Fibroblast of mammary gland (primary cell): Measurements from ENCODE around the gene G3BP2.

Experiments used
- DNase-seq: peaks from one replicate; pipeline ENCODE4 v3.0.0-alpha.2; 2010; ENCODE audit warnings: low read depth
- H3K4me3 ChIP-seq: 2 replicates; pipeline ENCODE4 v1.5.1; 2011; ENCODE audit warnings: low read depth, mild to moderate bottlenecking, low read length, moderate library complexity; ENCODE audit not compliant: control insufficient read depth
- TF ChIP-seq, protein P1 (sequence below): conservative IDR thresholded peaks from 2 replicates; pipeline ENCODE4 v1.5.1; 2011; ENCODE audit warnings: low read depth, low read length, inconsistent platforms; ENCODE audit not compliant: control insufficient read depth, insufficient read depth

Gene G3BP2

DNA sequence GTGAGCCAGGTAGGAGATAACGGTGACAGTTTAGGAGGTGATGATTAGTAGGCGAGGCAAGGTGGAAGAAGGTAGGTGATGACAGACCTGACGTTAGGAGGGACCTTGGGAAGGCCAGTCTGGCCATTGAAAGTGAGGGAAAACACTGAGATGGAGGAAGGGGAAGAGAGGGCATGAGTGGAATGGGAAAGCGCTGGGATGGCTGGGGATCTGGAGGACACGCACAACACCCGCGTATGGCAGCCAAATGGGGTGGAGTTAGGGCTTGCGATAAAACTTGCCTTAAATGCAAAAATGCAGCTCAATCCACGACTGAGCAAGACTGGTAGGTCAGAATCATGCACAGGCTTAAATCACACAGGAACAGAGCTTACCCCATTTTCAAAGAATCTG lies 42.3 kb downstream of the G3BP2 start:
- H3K4me3 ChIP-seq, result peak overlapping the region; percentile 69
- DNase-seq, result no peak
- TF ChIP-seq, protein P1, sequence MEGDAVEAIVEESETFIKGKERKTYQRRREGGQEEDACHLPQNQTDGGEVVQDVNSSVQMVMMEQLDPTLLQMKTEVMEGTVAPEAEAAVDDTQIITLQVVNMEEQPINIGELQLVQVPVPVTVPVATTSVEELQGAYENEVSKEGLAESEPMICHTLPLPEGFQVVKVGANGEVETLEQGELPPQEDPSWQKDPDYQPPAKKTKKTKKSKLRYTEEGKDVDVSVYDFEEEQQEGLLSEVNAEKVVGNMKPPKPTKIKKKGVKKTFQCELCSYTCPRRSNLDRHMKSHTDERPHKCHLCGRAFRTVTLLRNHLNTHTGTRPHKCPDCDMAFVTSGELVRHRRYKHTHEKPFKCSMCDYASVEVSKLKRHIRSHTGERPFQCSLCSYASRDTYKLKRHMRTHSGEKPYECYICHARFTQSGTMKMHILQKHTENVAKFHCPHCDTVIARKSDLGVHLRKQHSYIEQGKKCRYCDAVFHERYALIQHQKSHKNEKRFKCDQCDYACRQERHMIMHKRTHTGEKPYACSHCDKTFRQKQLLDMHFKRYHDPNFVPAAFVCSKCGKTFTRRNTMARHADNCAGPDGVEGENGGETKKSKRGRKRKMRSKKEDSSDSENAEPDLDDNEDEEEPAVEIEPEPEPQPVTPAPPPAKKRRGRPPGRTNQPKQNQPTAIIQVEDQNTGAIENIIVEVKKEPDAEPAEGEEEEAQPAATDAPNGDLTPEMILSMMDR, result no peak

DNA sequence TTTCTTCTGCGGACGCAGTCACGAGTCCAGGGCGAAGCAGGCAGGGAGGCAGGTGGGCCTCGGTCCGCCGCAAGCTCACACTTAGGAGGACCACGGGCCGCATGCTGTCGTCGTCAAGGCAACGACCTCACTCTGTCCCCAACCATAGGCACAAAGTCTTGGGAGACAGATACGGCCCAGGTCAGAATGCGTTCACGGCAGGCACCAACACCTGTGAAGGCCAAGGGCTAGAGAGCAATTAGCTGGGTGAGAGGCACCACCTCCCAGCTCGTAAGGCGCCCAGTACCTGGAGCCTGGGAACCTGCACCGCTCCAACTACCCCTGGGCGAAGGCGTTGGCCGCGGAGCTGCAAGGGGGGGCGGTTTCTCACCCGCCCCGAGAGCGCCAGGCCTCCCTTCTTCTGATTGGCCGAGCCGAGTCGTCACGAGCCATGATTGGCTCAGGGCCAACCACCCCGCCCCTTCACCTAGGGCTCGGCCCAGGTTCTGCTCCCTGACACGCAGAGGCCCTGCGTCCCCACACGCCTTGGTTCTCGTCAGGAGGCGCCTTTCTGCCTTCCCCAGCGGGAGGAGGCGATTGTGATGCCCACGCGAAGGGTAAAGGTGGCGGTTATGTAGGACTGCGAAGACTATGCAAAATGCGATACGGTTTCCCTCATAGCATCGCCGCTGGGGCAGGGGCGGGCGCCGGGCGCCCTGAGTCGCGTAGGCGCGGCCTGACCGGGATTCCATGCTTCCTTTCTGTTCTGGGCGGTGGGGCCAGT lies 42.9 kb downstream of the G3BP2 start, which contains the start of gene CDKL2:
CDKL2 (minus strand) TSS at position 355 of the 763 bp plus-strand sequence. CDS start 4,540 bp downstream, outside the sequence.
- H3K4me3 ChIP-seq, result peak within 1 kb of the TSS; percentile 69
- TF ChIP-seq, protein P1, result no peak
- peak; percentile 52 for DNase-seq

DNA sequence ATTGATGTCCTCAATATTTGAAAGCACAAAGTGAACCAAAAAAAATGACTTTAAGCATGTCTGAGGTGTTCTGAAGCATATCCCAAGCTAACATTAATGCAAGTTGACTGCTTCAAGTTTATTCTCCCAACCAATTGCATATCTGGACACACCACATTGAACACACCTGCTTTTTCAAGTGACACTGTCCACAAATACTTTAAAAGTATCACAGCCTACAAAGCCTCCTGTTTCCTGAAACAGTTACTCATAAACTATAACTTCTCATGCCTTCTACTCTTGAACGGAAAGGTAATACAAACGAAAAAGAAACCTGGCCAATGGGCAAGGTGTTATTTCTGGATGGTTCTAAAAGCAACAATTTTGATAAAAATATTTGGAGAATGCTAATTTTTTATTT lies 44.0 kb downstream of the G3BP2 start:
- TF ChIP-seq, protein P1, result no peak
- no peak for DNase-seq
- no peak overlapping the region for H3K4me3 ChIP-seq

DNA sequence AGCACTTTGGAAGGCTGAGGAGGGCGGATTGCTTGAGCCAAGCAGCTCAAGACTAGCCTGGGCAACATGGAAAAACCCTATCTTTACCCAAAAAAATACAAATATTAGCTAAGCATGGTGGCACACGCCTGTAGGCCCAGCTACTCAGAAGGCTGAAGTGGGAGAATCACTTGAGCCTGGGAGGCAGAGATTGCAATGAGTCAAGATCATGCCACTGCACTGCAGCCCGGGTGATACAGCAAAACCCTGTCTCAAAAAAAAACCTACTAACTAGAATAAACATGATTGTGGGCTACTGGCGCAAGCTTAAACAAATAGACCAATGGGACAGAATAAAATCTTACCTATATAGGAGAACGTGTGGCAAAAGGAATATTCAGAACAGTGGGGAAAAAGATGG lies 50.2 kb downstream of the G3BP2 start:
- TF ChIP-seq, protein P1, result no peak
- no peak overlapping the region for H3K4me3 ChIP-seq

DNA sequence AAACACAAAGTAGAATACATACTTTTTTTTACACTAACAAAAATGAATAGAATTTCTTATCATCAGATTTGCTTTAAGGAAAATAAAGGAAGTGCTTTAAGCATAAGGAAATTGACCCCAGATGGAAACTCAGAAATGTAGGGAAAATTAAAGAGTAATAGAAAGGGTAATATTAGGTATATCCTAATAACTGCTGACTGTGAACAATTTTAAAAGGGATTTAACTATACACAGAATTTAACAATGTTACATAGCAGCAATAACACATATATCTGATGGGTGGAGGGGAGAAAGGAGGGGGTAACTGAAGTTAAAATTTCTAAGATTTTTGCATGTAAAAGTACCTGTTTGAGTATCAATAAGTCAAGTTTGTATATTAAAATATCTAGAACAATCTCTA lies 51.5 kb downstream of the G3BP2 start:
- DNase-seq, result no peak
- H3K4me3 ChIP-seq, result no peak overlapping the region

More for the DNA sequence above, 50.2 kb downstream of the G3BP2 start:
- DNase-seq, result no peak

DNA sequence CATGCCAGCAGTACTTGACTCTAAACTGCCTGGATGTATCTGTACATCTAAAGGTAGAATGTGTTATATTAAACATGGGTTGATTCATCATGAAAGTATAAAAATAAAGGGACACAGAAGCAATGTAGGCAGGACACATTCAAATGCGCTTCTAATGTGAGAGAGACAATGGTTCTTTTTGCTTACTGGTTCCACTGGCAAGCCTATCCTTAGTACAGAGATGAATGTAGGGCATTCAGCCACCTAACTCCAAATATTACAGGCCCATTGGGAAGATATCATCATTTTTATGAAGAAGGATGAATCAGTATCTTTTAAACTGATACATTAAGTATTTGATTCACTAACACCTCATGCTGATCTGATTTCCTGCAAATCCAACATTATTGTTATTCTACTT lies 60.9 kb downstream of the G3BP2 start:
- TF ChIP-seq, protein P1, result no peak
- no peak overlapping the region for H3K4me3 ChIP-seq
- no peak for DNase-seq

More for the DNA sequence above, 51.5 kb downstream of the G3BP2 start:
- TF ChIP-seq, protein P1, result no peak
